EL (cell line): Measurements from ENCODE around the gene SET.

ENCODE experiments used
- DNase-seq: peaks from one replicate; pipeline ENCODE4 v3.0.0-alpha.2; 2016

The SET gene

GRCh38 chr9:128713941-128714573 is 25.0 kb downstream of the SET start:
- no peak for DNase-seq

GRCh38 chr9:128714586-128715435 is 25.8 kb downstream of the SET start:
- no peak for DNase-seq

- no peak for DNase-seq
Measured at GRCh38 chr9:128715436-128715750, 26.4 kb downstream of the SET start.

GRCh38 chr9:128716581-128717254 is 27.7 kb downstream of the SET start:
- no peak for DNase-seq

GRCh38 chr9:128718047-128718446 is 29.0 kb downstream of the SET start:
- DNase-seq, result no peak

DNA sequence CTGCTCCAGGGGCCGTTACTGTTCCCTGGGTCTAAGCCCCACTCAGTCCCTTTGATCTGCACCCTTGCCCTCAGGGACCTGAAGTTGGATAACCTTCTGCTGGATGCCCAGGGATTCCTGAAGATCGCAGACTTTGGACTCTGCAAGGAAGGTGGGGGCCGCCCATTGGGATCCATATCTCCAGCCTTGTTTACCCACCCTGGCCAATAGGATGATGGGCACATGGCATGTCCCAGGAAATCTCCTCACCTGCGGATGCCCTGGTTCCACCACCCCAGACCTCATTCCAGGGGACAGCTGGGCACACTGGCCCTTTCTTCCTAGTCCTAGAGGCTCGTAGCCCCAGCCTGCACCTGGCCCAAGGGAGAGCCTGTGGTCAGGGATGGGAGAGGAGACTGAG is 29.5 kb downstream of the SET start:
- no peak for DNase-seq

GRCh38 chr9:128719919-128720605 is 31.0 kb downstream of the SET start:
- DNase-seq, result no peak

GRCh38 chr9:128720841-128721486 is 31.9 kb downstream of the SET start:
- DNase-seq, result no peak

- DNase-seq, result no peak
Measured at GRCh38 chr9:128721487-128722010, 32.5 kb downstream of the SET start.

DNA sequence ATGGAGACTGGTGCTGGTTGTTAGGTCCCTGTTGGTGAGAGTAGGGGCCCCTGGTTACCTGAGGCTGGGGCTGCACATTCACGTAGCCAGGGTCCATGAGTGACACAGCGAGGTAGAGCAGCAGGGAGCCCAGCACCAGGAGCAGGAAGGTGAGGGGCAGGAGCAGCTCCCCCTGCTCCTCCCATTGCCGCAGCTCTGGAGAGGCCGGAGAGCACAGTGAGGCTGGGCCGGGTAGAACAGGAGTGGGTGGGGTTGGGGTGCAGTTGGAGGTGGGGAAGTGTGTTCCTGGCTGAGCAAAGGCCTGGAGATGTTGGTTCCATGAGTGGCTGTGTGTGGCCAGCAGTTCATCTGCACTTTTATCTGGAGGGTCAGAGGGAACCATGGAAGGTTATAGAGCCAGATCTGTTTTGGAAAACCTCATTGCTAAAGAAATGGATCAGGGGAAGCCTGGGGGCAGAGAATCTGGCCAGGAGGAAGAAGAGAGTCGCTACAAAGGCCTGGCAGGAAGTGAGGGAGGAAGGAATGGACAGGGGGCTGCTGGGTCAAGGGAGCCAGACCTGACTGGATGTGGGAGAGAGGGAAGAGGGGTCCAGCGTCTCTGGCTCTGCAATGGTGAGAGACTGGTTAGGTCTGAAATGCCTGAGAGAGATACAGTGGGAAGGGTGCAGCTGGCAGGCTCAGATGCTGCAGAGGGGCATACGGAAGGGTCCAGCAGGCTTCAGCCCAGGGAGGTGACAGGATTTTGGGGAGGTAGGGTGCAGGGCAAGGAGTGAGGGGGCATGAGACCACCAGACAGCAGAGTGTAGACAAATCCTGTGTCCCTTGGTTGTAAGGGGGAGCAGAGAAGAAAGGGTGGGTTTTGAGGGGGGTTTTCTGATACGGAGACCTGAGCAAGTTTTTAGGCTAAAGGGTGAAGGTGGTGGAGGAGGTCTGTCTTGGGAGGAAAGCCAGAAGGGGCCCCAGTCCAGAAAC is 33.6 kb downstream of the SET start:
- no peak for DNase-seq

DNA sequence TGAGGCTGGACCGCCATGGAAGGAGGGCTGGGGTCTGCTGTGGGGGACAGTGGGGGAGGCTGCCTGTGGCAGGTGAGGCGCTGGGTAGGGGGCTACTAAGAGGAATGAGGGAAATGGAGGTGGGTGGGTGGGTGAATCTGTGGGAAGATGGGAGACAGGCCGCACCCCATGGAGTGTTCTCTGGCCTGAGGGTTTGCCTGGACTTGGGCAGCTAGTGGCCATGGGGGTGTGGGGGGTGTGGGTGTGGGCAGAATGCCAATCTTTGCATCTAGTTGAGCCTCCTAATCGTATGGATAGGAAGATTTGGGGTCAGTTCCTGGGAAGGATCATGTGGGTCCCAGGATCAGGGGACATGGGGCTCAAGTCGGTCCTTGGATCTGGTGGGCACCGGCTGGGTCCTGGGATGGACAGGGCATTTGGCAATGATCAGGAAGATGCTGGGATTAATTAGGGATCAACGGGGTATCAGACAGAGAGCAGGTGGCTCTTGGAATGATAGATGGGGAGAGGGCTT is 34.4 kb downstream of the SET start:
- peak; percentile 27 for DNase-seq

DNA sequence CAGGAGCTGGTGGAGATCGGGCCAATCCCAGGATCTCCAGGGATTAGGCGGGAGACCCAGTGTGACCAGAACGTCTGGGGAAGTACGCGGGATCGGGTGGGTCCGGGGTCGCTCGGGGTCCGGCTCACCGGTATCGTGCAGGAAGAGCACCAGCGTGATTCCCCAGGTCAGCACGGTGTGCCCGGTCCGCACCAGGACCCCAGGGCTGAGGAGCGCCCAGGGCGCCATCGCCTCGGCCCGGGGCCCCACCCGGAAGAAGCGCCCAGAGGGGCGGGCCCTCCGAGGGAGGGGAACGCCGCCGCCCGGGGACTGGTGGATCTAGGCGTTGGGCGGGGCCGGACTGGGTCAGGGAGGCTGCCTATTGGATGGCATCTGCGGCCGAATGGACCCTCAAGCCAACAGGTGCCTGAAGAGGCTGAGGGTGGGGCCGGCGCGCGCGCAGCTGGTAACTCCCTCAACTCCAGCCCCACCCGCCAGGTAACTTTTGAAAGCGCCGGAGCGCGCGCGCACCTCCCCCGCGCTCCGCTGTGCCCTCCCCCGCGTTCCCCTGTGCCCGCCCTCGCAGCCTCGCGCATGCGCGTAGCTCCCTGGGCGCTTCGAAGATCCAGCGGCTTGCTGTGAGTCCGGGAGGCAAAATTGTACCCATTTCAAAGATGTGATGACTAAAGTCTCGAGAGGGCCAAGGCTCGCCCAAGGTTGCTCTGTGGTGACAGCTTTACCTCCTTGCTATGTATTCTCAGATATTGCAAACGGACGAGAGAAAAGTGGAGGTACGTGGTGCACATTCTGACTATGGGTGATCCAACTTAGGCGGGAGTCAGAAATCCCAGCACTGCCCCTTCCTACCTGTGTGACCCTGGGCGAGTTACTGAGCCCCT is 35.1 kb downstream of the SET start, which contains the start of gene ZDHHC12:
Gene ZDHHC12 (minus strand): TSS at position 262 of the 878 bp plus-strand sequence. CDS start 34 bp downstream, at position 228.
- peak; percentile 98 for DNase-seq

- DNase-seq, result peak; percentile 89
Measured at GRCh38 chr9:128724744-128725211, 35.8 kb downstream of the SET start.

- no peak for DNase-seq
Measured at GRCh38 chr9:128727640-128728248, 38.7 kb downstream of the SET start.

DNA sequence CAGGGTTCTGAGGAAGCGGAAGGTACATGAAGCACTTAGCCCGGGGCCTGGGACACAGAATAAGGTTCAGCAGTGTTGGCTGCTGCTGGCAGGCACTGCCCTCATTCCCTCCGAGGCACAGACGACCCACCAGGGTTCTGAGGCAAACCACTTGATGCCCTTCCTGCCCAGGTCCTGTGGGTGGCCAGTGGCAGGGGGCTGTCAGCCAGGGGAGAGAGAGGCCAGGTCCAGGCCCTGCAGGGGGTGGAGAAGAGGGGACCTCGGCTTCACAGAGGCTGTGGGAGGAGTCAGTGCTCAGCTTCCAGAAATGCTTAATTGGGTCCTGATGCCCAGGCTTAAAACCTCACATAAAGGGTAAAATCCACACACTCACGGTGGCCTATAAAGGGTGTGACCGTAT is 39.3 kb downstream of the SET start:
- DNase-seq, result no peak

GRCh38 chr9:128729302-128729701 is 40.3 kb downstream of the SET start:
- no peak for DNase-seq

- DNase-seq, result no peak
Measured at GRCh38 chr9:128729766-128730517, 40.9 kb downstream of the SET start.

- DNase-seq, result no peak
Measured at GRCh38 chr9:128731093-128731492, 42.1 kb downstream of the SET start.

DNA sequence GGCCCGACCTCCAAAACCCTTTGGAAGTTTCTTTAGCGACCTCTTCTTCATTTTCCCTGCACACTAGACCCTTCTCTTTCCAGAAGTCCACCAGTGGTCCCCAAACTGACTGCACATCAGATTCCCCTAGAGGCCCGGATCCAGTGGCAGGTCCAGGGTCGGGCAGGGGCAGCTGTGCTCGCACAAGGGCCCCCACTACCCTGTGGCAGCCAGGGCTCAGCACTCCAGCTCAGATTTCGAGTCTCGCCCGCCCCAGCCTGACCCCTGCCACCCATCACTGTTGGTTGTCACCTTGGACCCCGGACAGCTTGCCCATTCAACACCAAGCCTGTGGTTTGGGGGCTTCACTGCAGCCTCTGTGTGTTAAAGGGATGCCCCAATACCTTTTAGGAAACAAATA is 42.7 kb downstream of the SET start:
- no peak for DNase-seq
